PC-9 (cell line): Measurements from ENCODE around the gene KDM3B.

Experiments
- EZH2 ChIP-seq: fragments of 200-600 bp; sonication (generic); IDR thresholded peaks from 2 replicates; pipeline ENCODE4 v1.8.0; 2017; ENCODE audit warnings: antibody characterized with exemption, low read depth
- TF ChIP-seq, protein P1 (sequence below): fragments of 200-600 bp; sonication (generic); conservative IDR thresholded peaks from 2 replicates; pipeline ENCODE4 v1.6.1; 2017; ENCODE audit warnings: mixed run types, antibody characterized with exemption, mild to moderate bottlenecking, moderate library complexity

DNA sequence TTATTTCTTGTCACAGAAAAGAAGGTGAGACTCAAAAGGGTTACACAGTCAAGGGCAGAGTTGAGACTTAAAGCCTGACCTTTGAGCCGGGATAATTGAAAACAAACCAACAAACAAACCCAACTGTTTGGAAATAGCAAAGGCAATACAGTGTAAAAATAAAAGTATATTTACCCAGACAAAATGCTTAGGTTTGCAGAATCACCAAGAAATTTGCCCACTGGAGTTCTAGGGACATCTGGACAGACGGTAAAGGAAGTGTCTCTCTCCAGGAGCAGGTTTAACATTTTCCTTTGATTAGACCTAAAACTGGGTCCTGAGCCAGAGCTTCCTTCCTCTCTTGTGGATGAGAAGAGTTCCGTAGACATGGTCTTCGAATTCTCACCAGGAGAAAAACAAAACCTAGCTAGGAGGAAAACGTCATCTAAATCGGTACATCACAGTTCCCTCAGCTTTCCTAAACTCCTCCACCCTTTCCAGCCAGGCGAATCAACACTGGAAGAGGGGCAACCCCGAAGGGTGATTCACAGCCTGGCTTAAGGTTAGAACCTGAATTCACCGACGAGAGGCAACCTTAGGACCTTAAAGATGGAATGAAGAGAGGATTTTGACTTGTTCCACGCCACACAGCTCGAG, 21.6 kb upstream of the KDM3B start:
- TF ChIP-seq, protein P1, sequence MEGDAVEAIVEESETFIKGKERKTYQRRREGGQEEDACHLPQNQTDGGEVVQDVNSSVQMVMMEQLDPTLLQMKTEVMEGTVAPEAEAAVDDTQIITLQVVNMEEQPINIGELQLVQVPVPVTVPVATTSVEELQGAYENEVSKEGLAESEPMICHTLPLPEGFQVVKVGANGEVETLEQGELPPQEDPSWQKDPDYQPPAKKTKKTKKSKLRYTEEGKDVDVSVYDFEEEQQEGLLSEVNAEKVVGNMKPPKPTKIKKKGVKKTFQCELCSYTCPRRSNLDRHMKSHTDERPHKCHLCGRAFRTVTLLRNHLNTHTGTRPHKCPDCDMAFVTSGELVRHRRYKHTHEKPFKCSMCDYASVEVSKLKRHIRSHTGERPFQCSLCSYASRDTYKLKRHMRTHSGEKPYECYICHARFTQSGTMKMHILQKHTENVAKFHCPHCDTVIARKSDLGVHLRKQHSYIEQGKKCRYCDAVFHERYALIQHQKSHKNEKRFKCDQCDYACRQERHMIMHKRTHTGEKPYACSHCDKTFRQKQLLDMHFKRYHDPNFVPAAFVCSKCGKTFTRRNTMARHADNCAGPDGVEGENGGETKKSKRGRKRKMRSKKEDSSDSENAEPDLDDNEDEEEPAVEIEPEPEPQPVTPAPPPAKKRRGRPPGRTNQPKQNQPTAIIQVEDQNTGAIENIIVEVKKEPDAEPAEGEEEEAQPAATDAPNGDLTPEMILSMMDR = no peak
- TF ChIP-seq EZH2 = no peak
